Fibroblast of gingiva (primary cell): Measurements from ENCODE around the gene KIF3A.

Experiments
- DNase-seq: peaks from one replicate; pipeline ENCODE4 v3.0.0-alpha.2; 2011; ENCODE audit warnings: low read depth

KIF3A gene

DNA sequence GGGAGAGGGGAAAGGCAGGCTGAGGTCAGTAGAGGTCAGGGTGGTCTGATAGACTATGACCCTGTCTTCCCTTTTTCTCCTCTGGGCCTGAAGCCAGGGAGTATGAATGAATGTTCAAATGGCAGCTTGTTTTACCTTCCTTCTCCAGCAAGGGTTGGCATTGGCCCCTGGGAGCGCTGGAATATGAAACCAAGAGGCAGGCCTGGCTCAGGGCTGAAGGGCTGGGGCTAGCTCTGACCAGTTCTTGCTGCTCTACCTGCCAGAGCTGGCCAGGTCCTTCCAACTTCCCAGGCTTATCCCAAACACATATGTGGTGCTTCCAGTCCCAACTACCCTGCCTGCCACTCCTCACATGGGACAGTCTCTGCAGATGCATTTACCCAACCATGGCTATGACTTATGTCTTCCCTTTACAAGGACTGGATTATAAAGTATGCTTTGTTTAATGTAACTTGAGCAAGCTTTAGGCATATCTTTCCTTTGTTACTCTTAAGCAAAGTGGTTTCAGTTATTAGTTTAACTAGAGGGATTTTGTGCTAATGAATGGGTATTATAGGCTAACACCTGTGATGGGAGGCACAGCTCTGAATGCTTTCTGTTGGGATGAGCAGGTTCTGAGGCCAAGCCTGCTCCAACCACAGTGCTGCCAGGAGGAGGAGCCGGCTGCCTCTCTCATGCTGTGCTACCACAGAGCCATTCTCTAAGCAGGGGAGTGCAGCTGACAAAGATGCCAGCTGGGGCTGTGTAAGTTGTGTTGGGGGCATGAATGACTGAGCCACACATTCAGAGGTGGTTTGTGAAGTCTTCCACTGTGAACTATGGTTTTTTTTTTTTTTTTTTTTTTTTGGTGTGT is 16.0 kb upstream of the KIF3A start:
- DNase-seq = no peak

DNA sequence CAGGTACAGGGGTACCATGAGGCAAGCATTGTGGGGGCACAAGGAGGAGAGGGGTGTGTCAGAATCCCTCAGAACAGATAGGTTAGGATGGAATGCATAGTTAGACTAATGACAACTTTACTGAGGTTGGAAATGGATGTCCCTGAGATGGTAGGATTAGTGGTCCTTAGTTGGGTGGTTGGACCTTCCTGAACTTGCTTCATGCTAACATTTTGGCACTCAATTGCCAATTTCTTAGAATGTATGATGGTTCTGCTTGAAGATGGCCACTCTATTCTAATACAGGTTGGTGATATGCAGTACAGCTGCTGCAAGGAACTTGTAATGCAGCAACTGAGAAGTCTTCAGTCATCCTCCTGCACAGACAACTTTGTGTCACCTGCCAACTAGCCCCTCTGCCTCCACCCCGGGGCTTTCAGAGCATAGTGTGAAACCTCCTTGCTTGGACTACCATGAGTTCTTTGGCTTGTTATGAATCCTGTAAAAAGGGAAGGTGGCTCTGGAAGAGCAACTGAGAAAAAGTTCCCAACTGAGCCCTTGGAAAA is 15.3 kb upstream of the KIF3A start:
- DNase-seq = no peak

DNA sequence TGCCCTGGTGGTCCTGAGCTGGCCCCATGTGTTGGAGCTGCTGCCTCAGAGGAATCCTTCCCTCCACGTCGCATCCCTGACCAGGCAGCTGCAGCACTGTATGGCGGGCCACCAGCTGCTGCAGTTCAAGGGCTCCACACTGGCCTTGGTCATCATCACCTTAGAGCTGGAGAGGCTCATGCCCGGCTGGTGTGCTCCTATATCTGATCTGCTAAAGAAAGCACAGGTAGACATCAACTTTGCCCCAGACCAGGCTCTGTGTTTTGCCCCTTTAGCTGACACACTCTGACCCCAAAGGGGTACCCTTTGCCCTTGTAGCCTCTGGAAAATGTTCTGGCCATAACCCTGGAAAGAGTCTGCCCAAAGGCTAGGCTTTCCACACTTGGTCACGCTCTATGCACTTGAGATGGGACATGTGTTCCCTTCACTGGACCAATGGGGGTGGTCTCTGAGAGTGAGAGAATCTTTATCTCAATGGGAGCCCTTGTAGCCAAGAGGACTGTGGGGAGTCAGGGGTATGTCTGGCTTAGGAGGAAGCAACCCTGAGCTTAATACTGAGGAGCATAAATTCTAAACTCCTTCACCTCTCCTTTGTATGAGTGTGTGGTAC is 14.7 kb upstream of the KIF3A start:
- no peak for DNase-seq

DNA sequence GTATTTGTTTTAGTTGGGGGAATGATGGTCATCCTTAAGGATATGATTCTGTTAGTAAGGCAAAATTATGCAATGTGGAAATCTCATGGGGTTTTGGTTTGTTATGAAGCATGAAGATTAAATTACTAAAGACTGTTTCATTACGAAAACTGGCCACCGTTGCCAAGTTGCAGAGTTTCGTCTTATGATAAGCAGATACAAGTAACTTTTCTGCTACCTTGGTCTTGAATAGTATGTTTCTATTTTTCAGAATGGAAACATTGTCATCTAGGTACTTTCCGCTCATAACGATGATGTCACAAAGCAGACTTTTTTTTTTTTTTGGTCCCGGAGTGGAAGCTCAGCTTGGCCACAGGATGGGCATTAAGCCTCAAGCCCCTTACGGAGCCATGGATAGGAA is 14.1 kb upstream of the KIF3A start:
- peak; percentile 93 for DNase-seq

- no peak for DNase-seq
Observed at GRCh38 chr5:132750471-132751230, 13.3 kb upstream of the KIF3A start.

DNA sequence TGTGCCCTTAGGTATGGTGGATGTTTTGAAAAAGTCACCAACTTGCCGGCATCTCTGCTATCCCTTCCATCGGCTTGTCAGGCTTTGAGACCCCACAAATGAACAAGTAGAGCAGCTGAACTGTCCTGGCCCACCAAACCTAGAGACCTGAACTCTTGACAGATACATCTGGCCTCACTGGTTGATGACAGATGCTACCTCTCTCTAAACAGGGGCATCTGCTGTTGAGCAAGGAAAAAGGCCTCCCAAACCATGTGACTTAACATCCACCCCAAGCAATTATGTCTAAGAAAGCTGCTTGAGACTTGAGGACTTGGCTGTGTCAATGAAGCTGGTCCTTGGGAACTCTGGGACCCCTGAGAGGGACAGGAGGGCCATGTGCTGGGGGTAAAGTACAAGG is 12.2 kb upstream of the KIF3A start:
- no peak for DNase-seq

- DNase-seq = no peak
Observed at GRCh38 chr5:132748522-132749000, 11.2 kb upstream of the KIF3A start.

GRCh38 chr5:132747616-132748440 is 10.5 kb upstream of the KIF3A start:
- DNase-seq = no peak

DNA sequence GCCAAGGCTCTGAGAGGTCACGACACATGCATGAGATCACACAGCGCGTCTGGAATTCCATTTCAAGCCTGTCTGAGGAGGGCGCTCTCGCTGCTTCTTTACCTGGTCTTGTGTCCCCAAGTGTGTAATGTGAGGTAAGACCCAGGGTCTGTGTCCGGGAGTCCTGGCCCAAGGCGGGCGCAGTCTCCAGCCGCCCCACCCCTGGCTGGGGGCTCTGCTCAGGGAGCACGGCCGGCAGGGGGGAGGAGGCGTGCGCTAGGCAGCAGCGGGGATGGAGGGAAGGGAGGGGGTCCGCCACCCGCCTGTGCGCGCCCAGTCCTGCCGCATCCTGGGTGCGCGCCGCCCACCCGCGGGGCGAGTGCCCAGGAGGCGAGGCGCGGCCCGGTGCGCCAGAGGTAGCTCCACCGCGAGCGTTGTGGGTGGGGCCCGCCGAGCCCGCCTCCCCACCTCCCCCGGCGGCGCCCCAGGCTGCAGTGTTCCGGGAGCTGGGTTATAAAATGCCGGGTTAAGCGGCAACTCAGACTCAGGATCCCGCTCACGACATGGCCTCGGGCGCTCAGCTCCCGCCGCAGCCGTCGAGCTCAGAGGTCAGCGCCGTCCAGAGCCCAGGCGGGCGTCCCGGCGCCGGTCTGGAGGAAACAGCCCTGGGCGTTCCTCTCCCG is 9.7 kb upstream of the KIF3A start, which contains the start of gene CCNI2:
TSS of gene CCNI2 (plus strand) at position 473 of the 662 bp plus-strand sequence. CDS start at position 543, 70 bp downstream.
- no peak for DNase-seq

DNA sequence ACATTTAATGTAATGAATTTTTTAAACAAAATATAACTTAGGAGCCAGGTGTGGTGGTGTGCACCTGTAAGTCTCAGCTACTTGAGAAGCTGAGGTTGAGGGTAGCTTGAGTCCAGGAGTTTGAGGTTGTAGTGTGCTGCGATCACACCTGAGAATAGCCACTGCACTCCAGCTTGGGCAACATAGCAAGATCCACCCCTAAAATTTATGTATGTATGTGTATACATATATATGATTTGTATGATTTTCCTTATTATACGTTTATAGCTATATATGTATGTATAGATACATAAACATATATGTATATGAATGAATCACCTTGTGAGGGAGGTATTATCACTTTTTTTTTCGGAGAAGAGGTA is 9.2 kb upstream of the KIF3A start:
- no peak for DNase-seq

DNA sequence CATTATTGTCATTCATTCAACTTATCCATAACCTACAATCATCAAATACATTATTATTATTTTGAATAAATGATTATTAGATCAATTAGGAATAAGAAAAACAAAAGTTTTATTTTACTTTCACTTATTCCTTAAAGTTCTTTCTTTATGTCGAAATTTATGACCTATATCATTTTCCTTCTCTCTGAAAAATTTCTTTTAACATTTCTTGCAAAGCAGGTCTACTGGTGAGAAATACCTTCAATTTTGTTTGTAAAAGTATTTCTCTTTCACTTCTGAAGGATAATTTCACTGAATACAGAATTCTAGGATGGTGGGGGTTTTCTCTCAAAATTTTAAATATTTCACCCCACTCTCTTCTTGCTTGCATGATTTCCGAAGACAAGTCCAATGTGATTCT is 7.3 kb upstream of the KIF3A start:
- DNase-seq = no peak

- no peak for DNase-seq
Observed at GRCh38 chr5:132742626-132743025, 5.3 kb upstream of the KIF3A start.

DNA sequence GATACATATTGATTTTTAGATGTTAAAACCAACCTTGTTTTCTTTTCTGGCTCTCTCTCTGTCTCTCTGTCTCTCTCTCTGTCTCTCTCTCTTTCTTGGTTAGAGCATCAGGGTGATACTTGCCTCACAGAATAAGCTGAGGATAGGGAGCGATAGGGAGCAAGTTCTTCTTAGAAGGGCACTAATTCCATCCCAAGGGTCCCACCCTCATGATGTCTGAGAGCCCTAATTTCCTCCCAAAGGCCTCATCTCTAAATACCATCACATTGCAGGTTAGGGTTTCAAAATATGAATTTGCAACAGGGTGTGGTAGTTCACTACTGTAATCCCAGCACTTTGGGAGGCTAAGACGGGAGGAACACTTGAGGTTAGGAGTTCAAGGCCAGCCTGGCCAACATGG is 4.8 kb upstream of the KIF3A start:
- no peak for DNase-seq

DNA sequence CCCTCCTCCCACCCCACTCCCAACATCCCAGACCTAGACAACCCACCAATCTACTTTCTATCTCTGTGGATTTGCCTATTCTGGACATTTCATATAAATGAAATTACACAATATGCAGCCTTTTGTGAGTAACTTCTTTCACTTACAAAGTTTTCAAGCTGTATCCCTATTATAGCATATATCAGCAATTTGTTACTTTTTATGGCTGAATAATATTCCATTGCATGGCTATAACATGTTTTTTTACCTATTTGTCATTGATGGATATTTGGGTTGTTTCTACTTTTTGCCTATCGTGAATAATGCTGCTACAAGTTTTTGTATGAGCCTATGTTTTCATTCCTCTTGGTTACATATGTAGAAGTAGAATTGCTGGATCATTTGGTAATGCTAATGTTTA is 1.9 kb upstream of the KIF3A start:
- no peak for DNase-seq

DNA sequence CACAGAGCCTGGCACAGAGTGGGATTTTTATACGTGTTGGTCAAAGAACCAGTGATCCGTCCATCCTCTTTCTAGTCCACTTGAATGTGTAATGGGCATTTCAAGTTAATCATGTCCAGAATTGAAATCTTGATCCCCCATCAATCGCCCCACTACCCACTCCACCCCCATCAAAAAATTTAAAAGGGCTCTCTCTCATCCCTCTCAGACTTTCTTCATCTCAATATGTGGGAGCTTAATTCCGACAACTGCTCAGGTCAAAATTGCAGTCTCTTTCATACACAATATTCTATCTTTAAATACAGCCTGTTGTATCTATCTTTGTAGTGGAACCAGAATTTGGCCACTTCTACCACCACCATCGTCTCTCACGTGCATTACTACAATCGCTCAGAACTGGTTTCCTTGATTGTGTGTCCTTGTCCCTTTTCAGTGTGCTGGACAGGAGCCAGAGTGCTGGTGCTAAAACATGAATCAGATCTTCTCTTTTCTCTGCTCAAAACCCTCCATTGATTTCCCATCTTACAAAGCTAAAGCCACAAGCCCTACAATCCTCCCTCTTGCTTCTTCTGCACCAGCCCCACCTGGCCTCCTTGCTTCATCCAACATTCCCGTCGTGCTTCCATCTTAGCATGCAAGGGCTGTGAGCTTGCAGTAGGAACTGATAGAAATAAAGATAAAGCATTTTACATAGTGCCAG is 786 bp upstream of the KIF3A start:
- no peak for DNase-seq

GRCh38 chr5:132734687-132735086 is 2.7 kb downstream of the KIF3A start:
- DNase-seq = no peak

DNA sequence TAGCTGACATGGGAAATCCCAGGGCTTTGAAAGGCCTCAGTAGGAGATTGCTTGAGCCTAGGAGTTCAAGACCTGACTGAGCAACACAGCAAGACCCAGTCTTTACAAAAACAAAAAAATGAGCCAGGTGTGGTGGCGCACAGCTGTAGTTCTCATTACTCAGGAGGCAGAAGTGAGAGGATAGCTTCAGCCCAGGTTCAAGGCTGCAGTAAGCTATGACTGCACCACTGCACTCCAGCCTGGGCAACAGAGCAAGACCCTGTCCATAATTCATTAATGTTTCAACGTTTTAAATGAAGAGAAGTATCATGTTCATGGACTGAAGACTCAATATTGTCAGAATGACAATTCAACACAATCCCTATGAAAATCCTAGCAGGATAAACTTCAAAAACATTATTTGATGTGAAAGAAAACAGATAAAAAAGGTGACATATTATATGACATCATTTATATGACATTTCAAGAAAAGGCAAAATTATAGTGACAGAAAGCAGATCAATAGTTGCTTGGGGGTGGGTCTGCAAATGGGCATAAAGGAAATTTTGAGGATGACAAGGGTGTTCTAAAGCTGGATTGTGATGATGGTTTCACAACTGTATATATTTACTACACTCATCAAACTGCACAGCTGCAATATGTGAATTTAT is 3.7 kb downstream of the KIF3A start:
- no peak for DNase-seq

DNA sequence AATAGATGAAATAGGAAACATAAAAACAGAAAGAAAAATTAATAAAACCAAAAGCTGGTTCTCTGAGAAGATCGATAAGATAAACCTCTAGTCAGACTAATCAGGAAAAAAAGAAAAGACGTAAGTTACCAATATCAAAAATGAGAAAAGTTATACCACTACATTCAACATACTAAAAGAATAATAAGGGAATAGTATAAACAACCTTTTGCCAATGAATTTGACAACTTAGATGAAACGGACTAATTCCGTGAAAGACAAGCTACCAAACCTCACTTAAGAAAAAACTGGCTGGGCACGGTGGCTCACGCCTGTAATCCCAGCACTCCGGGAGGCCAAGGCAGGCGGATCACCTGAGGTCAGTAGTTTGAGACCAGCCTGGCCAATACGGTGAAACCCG is 7.5 kb downstream of the KIF3A start:
- no peak for DNase-seq

DNA sequence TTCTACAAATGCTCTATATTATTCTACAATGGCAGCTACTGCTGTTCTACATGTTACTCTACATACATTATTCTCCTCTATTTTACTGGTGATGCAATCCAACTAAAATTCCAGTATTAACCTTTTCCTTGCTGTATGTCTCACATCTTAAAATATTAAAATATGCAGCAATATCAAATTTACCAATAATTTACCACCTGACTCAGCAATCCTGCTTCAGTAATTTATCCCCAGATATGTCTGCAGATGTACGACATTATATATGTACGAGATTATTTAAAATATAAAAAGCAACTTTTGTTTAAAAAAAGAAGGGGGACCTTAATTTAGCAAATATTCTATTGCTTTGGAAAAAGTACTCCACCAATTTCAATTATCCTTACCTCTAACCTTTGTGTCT is 11.6 kb downstream of the KIF3A start:
- no peak for DNase-seq
